Endothelial cell of umbilical vein (primary cell): ENCODE data around the gene FERMT2. TPM values are rescaled to one million over a fixed set of nuclear protein-coding genes. Genes with fewer than 3 reads are reported as not detected.

Experiments
- BruUV-seq: library from RNA; stranded (reverse); fragments of 400-500 nt; replicated peaks from 2 replicates; lab custom pipeline; 2021; lab: Mats Ljungman, UMichigan
- CTCF ChIA-PET: fragments of 300-600, 350-600 bp; sonication (Branson Sonifier 250); formaldehyde crosslinking; loops from one replicate; lab custom pipeline; 2021; ENCODE audit warnings: antibody characterized with exemption, inconsistent platforms; lab: Charles Lee
- POLR2A ChIA-PET: fragments of 300-600, 350-600 bp; sonication (Branson Sonifier 250); formaldehyde crosslinking; loops from one replicate; lab custom pipeline; 2021; ENCODE audit warnings: antibody characterized with exemption, inconsistent platforms; lab: Charles Lee
- DNase-seq: peaks from one replicate; pipeline ENCODE4 v3.0.0-alpha.2; 2011; ENCODE audit warnings: low read depth, low spot score
- FAIRE-seq: peaks from 2 replicates; lab custom pipeline; 2011; peaks lifted over from hg19 to GRCh38; lab: Jason Lieb, UNC
- H2AFZ ChIP-seq: 2 replicates; pipeline ENCODE4 v1.6.0; 2012; ENCODE audit warnings: low read depth, low read length, control low read depth, inconsistent platforms
- H3K27ac ChIP-seq: 2 replicates; pipeline ENCODE4 v1.5.1; 2011; ENCODE audit warnings: low read depth, mild to moderate bottlenecking, control low read depth, low read length, moderate library complexity; ENCODE audit not compliant: insufficient read depth
- H3K27me3 ChIP-seq, 2 experiments: 2 replicates each; pipeline versions ENCODE4 v1.6.0 to v1.6.1; 2011; ENCODE audit warnings: low read length in 2 of 2, mixed read lengths in 1 of 2; ENCODE audit not compliant: control insufficient read depth in 2 of 2, insufficient read depth in 2 of 2
- H3K36me3 ChIP-seq, 2 experiments: 2 replicates in 1 of 2; 3 replicates in 1 of 2; pipeline ENCODE4 v1.5.1; 2011; ENCODE audit warnings: low read length in 2 of 2, mild to moderate bottlenecking in 1 of 2, moderate library complexity in 1 of 2; ENCODE audit not compliant: control insufficient read depth in 2 of 2, insufficient read depth in 2 of 2; ENCODE audit errors: extremely low read depth in 1 of 2
- H3K4me1 ChIP-seq: 3 replicates; pipeline ENCODE4 v1.5.1; 2011; ENCODE audit warnings: mild to moderate bottlenecking, low read length; ENCODE audit not compliant: control insufficient read depth, insufficient read depth; ENCODE audit errors: extremely low read depth
- H3K4me2 ChIP-seq: 2 replicates; pipeline ENCODE4 v1.6.1; 2011; ENCODE audit warnings: low read length, control low read depth, mixed read lengths; ENCODE audit not compliant: insufficient read depth
- H3K4me3 ChIP-seq, 3 experiments: fragments of 200-600 bp in 1 of 3; sonication (generic), shearing (Covaris generic) in 1 of 3; replicated peaks in 1 of 3; 2 replicates each; pipeline ENCODE4 v1.5.1; 2011 to 2016; ENCODE audit warnings: control low read depth in 3 of 3, low read length in 3 of 3, mild to moderate bottlenecking in 2 of 3, inconsistent platforms in 1 of 3, low read depth in 1 of 3, moderate library complexity in 1 of 3; ENCODE audit not compliant: insufficient read depth in 1 of 3
- H3K79me2 ChIP-seq: 2 replicates; pipeline ENCODE4 v1.6.0; 2012; ENCODE audit warnings: low read length, inconsistent platforms; ENCODE audit not compliant: control insufficient read depth, insufficient read depth
- H3K9ac ChIP-seq: replicated peaks from 2 replicates; pipeline ENCODE3; 2011; ENCODE audit warnings: low read length, control low read depth; ENCODE audit not compliant: insufficient read depth; ENCODE audit errors: extremely low read depth
- H3K9me1 ChIP-seq: replicated peaks from 3 replicates; pipeline ENCODE4 v1.6.0; 2011; ENCODE audit warnings: mild to moderate bottlenecking, low read length; ENCODE audit not compliant: control insufficient read depth, insufficient read depth; ENCODE audit errors: extremely low read depth
- H3K9me3 ChIP-seq: replicated peaks from 2 replicates; pipeline ENCODE4 v1.5.1; 2012; ENCODE audit warnings: low read length, inconsistent platforms; ENCODE audit not compliant: control insufficient read depth, insufficient read depth
- H4K20me1 ChIP-seq: replicated peaks from 2 replicates; pipeline ENCODE3; 2011; ENCODE audit warnings: mild to moderate bottlenecking, low read length; ENCODE audit not compliant: control insufficient read depth, insufficient read depth; ENCODE audit errors: extremely low read depth
- EZH2 ChIP-seq: IDR thresholded peaks from 2 replicates; pipeline ENCODE4 v1.6.1; 2012; ENCODE audit warnings: borderline replicate concordance, low read depth, mild to moderate bottlenecking, moderate library complexity, low read length, inconsistent platforms; ENCODE audit not compliant: severe bottlenecking
- FOS ChIP-seq: IDR thresholded peaks from 2 replicates; pipeline ENCODE4 v1.6.1; 2011; ENCODE audit warnings: mild to moderate bottlenecking, low read length, moderate library complexity, borderline replicate concordance; ENCODE audit not compliant: insufficient read depth
- GATA2 ChIP-seq: IDR thresholded peaks from 2 replicates; pipeline ENCODE4 v1.7.0; 2011; ENCODE audit warnings: low read depth, mild to moderate bottlenecking, moderate library complexity, mixed read lengths, low read length; ENCODE audit not compliant: insufficient read length, insufficient read depth
- JUN ChIP-seq: IDR thresholded peaks from 2 replicates; pipeline ENCODE4 v1.6.1; 2011; ENCODE audit warnings: borderline replicate concordance, low read depth; ENCODE audit not compliant: insufficient read length, insufficient read depth
- MYC ChIP-seq: IDR thresholded peaks from one replicate; pipeline ENCODE4 v1.6.1; 2011; ENCODE audit warnings: mild to moderate bottlenecking, low read depth, low read length
- POLR2A ChIP-seq: IDR thresholded peaks from 2 replicates; pipeline ENCODE4 v1.6.1; 2012; ENCODE audit warnings: low read depth, mild to moderate bottlenecking, control low read depth, low read length
- POLR2AphosphoS5 ChIP-seq: IDR thresholded peaks from 2 replicates; pipeline ENCODE4 v1.6.1; 2012; ENCODE audit warnings: low read depth, mild to moderate bottlenecking, control low read depth, low read length, moderate library complexity; ENCODE audit not compliant: insufficient read depth
- dilution Hi-C: fragments of 300-500 bp; cut with MboI; formaldehyde crosslinking; loops from one replicate; pipeline ENCODE4 v1.15.0; 2019; ENCODE audit warnings: low sequenced_read_pairs; ENCODE audit not compliant: extremely low pct_ligation_motif_present
- intact Hi-C: fragments of 100-400 bp; cut with micrococcal nuclease; formaldehyde crosslinking; loops from one replicate; pipeline ENCODE4 v1.10.0; 2022
- polyA plus RNA-seq, 4 experiments: library from polyadenylated mRNA; depleted of rRNA in 3 of 4; stranded (reverse) in 3 of 4; unstranded in 1 of 4; fragments of >200 nt; gene quantifications; 2 replicates each; pipeline versions ENCODE4 v1.2.1 to v1.2.3, GENCODE V29; 2011 to 2012; ENCODE audit warnings: missing spikeins in 1 of 4
- total RNA-seq: library from RNA; stranded (reverse); gene quantifications from 2 replicates; pipeline ENCODE4 v1.2.3, GENCODE V29; 2021
- TF ChIP-seq, protein P1 (sequence below): IDR thresholded peaks from 2 replicates; pipeline ENCODE4 v1.6.1; 2011; ENCODE audit not compliant: insufficient read depth, insufficient read length
- TF ChIP-seq, protein P2 (sequence below), 2 donors: IDR thresholded peaks; 1 replicate in 1 of 2; 2 replicates in 1 of 2; pipeline ENCODE4 v1.5.1; 2011; ENCODE audit warnings: low read length in 2 of 2, mild to moderate bottlenecking in 2 of 2, moderate library complexity in 2 of 2, control low read depth in 1 of 2, inconsistent platforms in 1 of 2, low read depth in 1 of 2; ENCODE audit not compliant: insufficient read depth in 1 of 2; ENCODE audit errors: extremely low read depth in 1 of 2

FERMT2 gene
- total and polyA plus RNA-seq, 2 donors (not counting 3 experiments of a cell fraction or from before 2014, with no cell fraction given), result 58.7 to 108 TPM

DNA sequence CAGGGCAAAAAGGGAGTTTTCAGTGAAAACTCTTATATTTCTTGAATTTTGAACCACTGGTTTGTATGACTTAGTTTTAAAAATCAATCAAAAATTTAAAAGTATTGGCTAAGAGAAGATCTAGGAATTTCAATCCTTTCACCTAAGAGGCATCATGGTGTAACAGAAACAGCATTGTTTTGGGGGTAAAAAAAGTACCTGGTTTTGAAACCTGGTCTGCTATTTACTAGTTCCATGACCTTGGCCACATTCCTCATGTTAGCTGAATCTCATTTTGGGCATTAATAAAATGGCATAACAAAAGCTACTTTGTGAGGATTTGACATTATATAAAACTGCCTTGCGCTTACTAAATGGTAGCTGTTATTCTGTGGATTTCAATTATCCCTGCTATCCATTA, 142.7 kb downstream of the FERMT2 start:
- Histone ChIP-seq H3K4me1 (no peaks in the 10 kb centered on the region), H2AFZ (no peak overlapping the region)
- POLR2A ChIA-PET, result no interaction called here

More for the DNA sequence above, 142.7 kb downstream of the FERMT2 start:
- Histone ChIP-seq H3K4me3 (no peak overlapping the region), H3K27me3 (no peaks in the 10 kb centered on the region), H3K27ac (no peak overlapping the region), H3K79me2 (no peaks in the 10 kb centered on the region), H3K9ac (no peak overlapping the region), H4K20me1 (no peaks in the 10 kb centered on the region), H3K4me2 (no peak overlapping the region), H3K9me1 (no peaks in the 10 kb centered on the region), H3K9me3 (no peaks in the 10 kb centered on the region), H3K36me3 (no peaks in the 10 kb centered on the region)
- FAIRE-seq (no peak), DNase-seq (no peak)
- no TSS peak for BruUV-seq
- dilution Hi-C loops (no loop called here), intact Hi-C loops (no loop called here)
- CTCF ChIA-PET, result interaction anchor here (0.5 kb wide), 1 partner anchor 17 kb away, joined by 3 read pairs; no protein-coding TSS in a partner anchor
- TF ChIP-seq, protein P1, sequence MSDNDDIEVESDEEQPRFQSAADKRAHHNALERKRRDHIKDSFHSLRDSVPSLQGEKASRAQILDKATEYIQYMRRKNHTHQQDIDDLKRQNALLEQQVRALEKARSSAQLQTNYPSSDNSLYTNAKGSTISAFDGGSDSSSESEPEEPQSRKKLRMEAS, result no peak
- TF ChIP-seq FOS, result no peak
- TF ChIP-seq POLR2AphosphoS5, result no peak
- TF ChIP-seq MYC, result no peak
- TF ChIP-seq, protein P2, sequence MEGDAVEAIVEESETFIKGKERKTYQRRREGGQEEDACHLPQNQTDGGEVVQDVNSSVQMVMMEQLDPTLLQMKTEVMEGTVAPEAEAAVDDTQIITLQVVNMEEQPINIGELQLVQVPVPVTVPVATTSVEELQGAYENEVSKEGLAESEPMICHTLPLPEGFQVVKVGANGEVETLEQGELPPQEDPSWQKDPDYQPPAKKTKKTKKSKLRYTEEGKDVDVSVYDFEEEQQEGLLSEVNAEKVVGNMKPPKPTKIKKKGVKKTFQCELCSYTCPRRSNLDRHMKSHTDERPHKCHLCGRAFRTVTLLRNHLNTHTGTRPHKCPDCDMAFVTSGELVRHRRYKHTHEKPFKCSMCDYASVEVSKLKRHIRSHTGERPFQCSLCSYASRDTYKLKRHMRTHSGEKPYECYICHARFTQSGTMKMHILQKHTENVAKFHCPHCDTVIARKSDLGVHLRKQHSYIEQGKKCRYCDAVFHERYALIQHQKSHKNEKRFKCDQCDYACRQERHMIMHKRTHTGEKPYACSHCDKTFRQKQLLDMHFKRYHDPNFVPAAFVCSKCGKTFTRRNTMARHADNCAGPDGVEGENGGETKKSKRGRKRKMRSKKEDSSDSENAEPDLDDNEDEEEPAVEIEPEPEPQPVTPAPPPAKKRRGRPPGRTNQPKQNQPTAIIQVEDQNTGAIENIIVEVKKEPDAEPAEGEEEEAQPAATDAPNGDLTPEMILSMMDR (IDR thresholded peaks at IDR 0.05; ENCODE audit: extremely low read depth in 1 of 2, insufficient read depth in 1 of 2, low read depth in 1 of 2, low read length in 2 of 2), result no peak
- TF ChIP-seq GATA2, result no peak
- TF ChIP-seq POLR2A, result no peak
- no peak for TF ChIP-seq EZH2
- no peak for TF ChIP-seq JUN

Other genes with a start within 250 kb of the FERMT2 start
- gene PSMC6, start 243.8 kb downstream of the FERMT2 start, total RNA-seq, result 92.1 and 103 TPM in 2 replicates
- 25.9 and 44.0 TPM in 2 replicates for gene PSMC6, start 243.8 kb downstream of the FERMT2 start, polyA plus RNA-seq
- 21.0 and 21.3 TPM in 2 replicates for gene STYX, start 220.9 kb downstream of the FERMT2 start, total RNA-seq
- gene STYX, start 220.9 kb downstream of the FERMT2 start, polyA plus RNA-seq, result 5.3 and 6.2 TPM in 2 replicates
- 38.2 and 38.9 TPM in 2 replicates for gene GNPNAT1, start 159.4 kb downstream of the FERMT2 start, total RNA-seq
- 15.9 and 18.7 TPM in 2 replicates for gene GNPNAT1, start 159.4 kb downstream of the FERMT2 start, polyA plus RNA-seq
- 12.4 and 13.9 TPM in 2 replicates for gene DDHD1, start 202.3 kb upstream of the FERMT2 start, total RNA-seq
- gene DDHD1, start 202.3 kb upstream of the FERMT2 start, polyA plus RNA-seq, result 2.0 and 2.7 TPM in 2 replicates